Subcutaneous adipose tissue (tissue), 4 donors: ENCODE data around the gene HAO2. TPM values are rescaled to one million over a fixed set of nuclear protein-coding genes. Genes with fewer than 3 reads are reported as not detected.

Experiments
- CTCF ChIP-seq: fragments of 450-650 bp; IDR thresholded peaks from one replicate; pipeline ENCODE4 v1.5.1; 2016; ENCODE audit warnings: low read depth, mild to moderate bottlenecking, control low read depth, antibody characterized with exemption, moderate library complexity
- total RNA-seq, 4 donors: library from RNA; depleted of rRNA; stranded (reverse); fragments of >200 nt; gene quantifications; one replicate each; pipeline ENCODE4 v1.1.0, GENCODE V29; 2016

Gene HAO2
- total RNA-seq, 4 donors from 2014 or later = 0.49 to 0.66 TPM; not detected in 2

DNA sequence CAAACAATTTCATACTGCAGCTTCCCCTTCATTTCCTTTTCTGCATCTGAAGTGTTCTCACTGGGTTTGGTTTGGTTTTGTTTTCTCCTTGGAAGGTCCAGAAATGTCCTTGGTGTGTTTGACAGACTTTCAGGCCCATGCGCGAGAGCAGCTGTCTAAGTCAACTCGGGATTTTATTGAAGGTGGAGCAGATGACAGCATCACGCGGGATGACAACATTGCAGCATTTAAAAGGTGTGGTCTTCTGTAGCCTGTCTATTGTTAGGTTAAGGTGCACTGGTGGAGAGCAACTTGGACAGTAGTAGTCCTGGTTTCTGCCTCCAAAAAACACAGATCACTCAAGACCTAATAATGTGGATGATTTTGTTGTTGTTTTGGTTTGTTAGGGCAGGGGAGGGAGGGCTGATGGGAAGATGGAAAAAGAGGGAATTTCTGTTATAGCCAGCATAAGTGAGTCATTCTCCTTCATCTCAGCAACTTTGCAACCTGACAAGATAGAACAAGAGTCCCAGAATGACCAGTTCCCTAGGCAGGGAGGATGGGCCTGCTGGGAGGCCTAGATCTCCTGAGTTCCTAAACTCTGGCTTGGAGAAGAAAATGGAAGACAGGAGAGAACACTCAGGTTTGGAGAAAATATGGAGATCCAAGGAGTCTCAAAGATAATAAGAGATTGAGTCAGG, 12.5 kb downstream of the HAO2 start:
- TF ChIP-seq CTCF = no peak

- no peak for TF ChIP-seq CTCF
These were observed 16.0 kb downstream of the HAO2 start for GRCh38 chr1:119384591-119384990.

- TF ChIP-seq CTCF = no peak
These were observed 17.1 kb downstream of the HAO2 start for GRCh38 chr1:119385650-119386049.

DNA sequence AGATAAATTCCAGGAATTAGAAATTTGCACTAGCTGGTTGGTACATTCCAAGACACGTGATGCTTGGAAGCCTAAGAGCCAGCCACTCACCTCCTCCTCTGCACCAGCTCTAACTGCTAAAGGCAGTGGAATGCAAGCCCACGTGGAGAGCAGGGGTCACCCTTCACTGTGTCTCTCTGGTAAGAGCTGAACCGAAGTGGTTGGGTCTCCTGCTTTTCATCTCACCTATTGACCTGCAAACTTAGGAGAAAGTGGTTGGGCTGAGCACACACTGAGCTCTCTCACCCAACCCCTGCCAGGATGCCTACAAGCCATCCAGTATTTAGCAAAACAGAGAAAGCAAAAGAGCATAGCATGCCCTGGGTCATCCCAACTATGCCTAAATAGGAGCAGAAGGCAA, 19.3 kb downstream of the HAO2 start:
- no peak for TF ChIP-seq CTCF

DNA sequence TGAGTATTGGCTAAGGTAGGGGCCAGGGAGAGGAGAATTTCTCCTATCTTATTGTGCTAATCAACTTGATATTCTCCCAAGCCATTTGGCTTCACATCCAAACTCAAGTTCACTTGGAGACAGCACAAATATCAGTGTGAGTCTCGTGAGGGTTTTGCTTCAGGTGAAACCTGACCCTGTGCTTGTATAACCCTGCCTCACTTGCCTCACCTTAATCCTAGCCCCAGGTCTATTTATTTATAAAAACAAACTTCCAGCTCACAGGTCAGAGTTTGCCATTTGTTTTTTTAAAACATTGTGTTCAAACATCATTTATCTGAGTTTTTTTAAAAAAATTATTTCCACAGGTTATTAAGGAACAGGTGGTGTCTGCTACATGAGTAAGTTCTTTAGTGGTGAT, 19.9 kb downstream of the HAO2 start:
- TF ChIP-seq CTCF = no peak

- no peak for TF ChIP-seq CTCF
These were observed 21.9 kb downstream of the HAO2 start for GRCh38 chr1:119390526-119390925.

- no peak for TF ChIP-seq CTCF
These were observed 23.2 kb downstream of the HAO2 start for GRCh38 chr1:119391749-119392148.
